Astrocyte of the spinal cord (primary cell): ENCODE data around the gene SLC25A38.

Experiments used
- DNase-seq: peaks from one replicate; pipeline ENCODE4 v3.0.0; 2011; ENCODE audit warnings: low read depth, low spot score
- H3K4me3 ChIP-seq: 2 replicates; pipeline ENCODE4 v1.5.1; 2011; ENCODE audit warnings: low read depth, mild to moderate bottlenecking, low read length, moderate library complexity
- in situ Hi-C: cut with HindIII; loops from 2 replicates; pipeline ENCODE4 v1.10.0; 2017; ENCODE audit warnings: low sequenced_read_pairs
- TF ChIP-seq, protein P1 (sequence below): IDR thresholded peaks from 2 replicates; pipeline ENCODE4 v1.5.1; 2012; ENCODE audit warnings: low read depth, mild to moderate bottlenecking, low read length, inconsistent platforms

The SLC25A38 gene

DNA sequence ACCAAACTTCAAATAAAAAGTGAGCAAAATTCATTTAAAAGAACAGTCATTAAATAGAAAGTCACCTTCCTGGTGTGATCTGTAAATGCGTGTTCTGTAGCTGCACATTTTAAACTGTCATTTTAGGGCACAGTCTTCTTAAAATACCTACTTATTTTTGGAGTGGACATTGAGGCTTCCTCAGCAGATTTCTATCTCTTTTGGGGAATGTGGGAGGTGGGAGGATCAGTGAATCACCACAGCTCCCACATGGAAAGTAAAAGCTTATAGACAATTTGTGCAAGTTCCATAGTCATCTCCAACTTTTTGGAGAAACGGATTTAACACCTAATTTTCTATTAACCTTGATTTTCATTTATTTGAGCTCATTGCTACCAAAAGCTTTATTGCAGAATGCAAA is 63.3 kb downstream of the SLC25A38 start:
- TF ChIP-seq, protein P1, sequence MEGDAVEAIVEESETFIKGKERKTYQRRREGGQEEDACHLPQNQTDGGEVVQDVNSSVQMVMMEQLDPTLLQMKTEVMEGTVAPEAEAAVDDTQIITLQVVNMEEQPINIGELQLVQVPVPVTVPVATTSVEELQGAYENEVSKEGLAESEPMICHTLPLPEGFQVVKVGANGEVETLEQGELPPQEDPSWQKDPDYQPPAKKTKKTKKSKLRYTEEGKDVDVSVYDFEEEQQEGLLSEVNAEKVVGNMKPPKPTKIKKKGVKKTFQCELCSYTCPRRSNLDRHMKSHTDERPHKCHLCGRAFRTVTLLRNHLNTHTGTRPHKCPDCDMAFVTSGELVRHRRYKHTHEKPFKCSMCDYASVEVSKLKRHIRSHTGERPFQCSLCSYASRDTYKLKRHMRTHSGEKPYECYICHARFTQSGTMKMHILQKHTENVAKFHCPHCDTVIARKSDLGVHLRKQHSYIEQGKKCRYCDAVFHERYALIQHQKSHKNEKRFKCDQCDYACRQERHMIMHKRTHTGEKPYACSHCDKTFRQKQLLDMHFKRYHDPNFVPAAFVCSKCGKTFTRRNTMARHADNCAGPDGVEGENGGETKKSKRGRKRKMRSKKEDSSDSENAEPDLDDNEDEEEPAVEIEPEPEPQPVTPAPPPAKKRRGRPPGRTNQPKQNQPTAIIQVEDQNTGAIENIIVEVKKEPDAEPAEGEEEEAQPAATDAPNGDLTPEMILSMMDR = no peak
- H3K4me3 ChIP-seq = no peak overlapping the region
- in situ Hi-C loops = no loop called here
- no peak for DNase-seq
